ENCODE results near the gene ZNF354B. TPM values are rescaled to one million over a fixed set of nuclear protein-coding genes. Genes with fewer than 3 reads are reported as not detected.
A peak's percentile ranks its signal among the peaks of the same experiment; 100 is the strongest.

The ZNF354B gene
- total RNA-seq: 15.7 TPM
- long read RNA-seq, transcript ZNF354B-202 (4 exons, 763 nt): major isoform, 5 of 15 reads
- long read RNA-seq, partial matches to known transcripts: 1 of 15 reads
- long read RNA-seq, other reads (novel, unspliced or antisense): 6 of 15 reads

DNA sequence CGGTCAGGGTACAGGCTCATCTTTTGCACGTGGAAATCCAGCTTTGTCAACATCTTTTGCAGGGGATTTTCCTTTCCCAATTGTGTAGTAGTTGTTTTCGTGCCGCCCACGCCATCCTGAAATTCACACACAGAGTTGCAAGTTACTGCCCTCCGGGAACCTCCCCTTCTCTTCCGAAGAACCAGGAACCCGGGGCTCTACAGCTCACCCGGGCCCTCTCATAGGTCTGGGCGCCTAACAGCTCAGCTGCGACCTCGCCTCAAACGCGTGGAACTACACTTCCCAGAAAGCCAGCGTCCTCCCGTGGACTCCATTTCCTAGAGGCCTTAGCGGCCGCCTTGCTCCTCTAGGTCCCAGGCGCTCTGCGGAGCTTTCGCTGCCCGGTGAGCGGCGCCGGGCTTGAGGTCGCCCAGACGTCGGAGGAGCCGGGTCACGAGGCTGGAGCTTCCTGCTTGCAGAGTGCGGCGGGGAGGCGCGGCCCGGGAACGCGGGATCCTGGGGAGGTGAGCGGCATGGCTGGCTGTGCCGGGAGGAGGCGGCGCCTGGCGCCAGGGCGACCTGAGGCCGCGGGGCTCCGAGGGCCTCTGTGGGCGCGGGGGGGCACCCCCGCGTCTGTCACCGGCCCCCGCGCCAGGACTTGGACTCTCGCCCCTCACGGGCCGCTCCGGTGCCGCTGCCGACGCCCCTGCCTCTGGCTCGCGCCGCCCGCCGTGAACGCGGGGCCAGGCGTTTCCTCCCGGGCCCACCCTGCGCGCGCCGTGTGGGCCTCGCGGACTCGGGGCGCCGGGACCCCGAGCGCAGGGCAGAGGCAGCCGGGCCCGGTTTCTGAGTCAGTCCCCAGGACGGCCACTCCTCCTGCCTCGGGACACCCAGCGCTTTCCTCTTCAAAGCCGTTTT lies at the start of gene ZNF354B:
Gene ZNF354B (plus strand): TSS at position 329 of the 897 bp plus-strand sequence. CDS start 1,095 bp downstream, outside the sequence.
- H3K27ac ChIP-seq: peak within 1 kb of the TSS; percentile 81
- DNase-seq: peak; percentile 96
- ATAC-seq: peak; percentile 98
- peaks cover 13% of the 10 kb centered on the region for H3K4me1 ChIP-seq
- H3K27me3 ChIP-seq: no peaks in the 10 kb centered on the region
- H3K36me3 ChIP-seq: peaks cover 12% of the 10 kb centered on the region
- H3K9me3 ChIP-seq: no peaks in the 10 kb centered on the region
- TF ChIP-seq, protein P1, sequence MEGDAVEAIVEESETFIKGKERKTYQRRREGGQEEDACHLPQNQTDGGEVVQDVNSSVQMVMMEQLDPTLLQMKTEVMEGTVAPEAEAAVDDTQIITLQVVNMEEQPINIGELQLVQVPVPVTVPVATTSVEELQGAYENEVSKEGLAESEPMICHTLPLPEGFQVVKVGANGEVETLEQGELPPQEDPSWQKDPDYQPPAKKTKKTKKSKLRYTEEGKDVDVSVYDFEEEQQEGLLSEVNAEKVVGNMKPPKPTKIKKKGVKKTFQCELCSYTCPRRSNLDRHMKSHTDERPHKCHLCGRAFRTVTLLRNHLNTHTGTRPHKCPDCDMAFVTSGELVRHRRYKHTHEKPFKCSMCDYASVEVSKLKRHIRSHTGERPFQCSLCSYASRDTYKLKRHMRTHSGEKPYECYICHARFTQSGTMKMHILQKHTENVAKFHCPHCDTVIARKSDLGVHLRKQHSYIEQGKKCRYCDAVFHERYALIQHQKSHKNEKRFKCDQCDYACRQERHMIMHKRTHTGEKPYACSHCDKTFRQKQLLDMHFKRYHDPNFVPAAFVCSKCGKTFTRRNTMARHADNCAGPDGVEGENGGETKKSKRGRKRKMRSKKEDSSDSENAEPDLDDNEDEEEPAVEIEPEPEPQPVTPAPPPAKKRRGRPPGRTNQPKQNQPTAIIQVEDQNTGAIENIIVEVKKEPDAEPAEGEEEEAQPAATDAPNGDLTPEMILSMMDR (IDR thresholded peaks at IDR 0.05): peak; percentile 30
- intact Hi-C loops (cut with DNase I): no loop called here
- H3K4me3 ChIP-seq: peak within 1 kb of the TSS; percentile 78

DNA sequence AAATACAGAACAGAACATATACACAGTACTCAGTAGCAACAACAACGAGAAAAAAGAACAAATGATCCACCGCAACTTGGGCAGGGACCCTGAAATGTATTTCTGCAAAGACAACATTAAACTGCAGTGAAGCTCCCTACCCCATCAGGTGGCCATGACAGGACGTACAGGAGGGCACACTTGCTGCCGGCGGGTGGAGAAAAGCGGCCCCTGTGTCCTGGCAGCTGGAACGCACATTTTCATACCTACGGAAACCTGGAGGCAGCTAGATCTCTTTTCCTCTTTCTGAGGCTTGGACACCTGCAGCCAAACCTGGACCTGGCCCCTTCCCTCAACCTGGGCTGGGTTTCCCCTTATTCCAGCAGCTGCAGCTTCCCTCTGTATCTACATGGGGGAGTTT lies 42.2 kb upstream of the ZNF354B start:
- H3K27me3 ChIP-seq: no peaks in the 10 kb centered on the region
- no peak for ATAC-seq
- H3K9me3 ChIP-seq: no peaks in the 10 kb centered on the region
- no peaks in the 10 kb centered on the region for H3K36me3 ChIP-seq
- no peaks in the 10 kb centered on the region for H3K4me1 ChIP-seq
- no peak overlapping the region for H3K27ac ChIP-seq
- H3K4me3 ChIP-seq: no peak overlapping the region
- TF ChIP-seq, protein P1 (IDR thresholded peaks at IDR 0.05): no peak
- intact Hi-C loops (cut with DNase I): no loop called here
- DNase-seq: no peak

GRCh38 chr5:178818094-178818493 lies 41.7 kb upstream of the ZNF354B start:
- no peaks in the 10 kb centered on the region for H3K27me3 ChIP-seq
- peak; percentile 90 for ATAC-seq
- H3K9me3 ChIP-seq: no peaks in the 10 kb centered on the region
- intact Hi-C loops (cut with DNase I): no loop called here
- no peaks in the 10 kb centered on the region for H3K36me3 ChIP-seq
- H3K4me1 ChIP-seq: no peaks in the 10 kb centered on the region
- H3K4me3 ChIP-seq: no peak overlapping the region
- TF ChIP-seq, protein P1 (IDR thresholded peaks at IDR 0.05): no peak
- DNase-seq: peak; percentile 71
- no peak overlapping the region for H3K27ac ChIP-seq

- Histone ChIP-seq H3K27ac (no peak overlapping the region), H3K4me3 (no peak overlapping the region), H3K4me1 (no peaks in the 10 kb centered on the region), H3K27me3 (no peaks in the 10 kb centered on the region), H3K36me3 (no peaks in the 10 kb centered on the region), H3K9me3 (no peaks in the 10 kb centered on the region)
- no peak for DNase-seq
- ATAC-seq: no peak
- TF ChIP-seq, protein P1 (IDR thresholded peaks at IDR 0.05): no peak
- intact Hi-C loops (cut with DNase I): no loop called here
Measured at GRCh38 chr5:178820001-178820400, 39.8 kb upstream of the ZNF354B start.

DNA sequence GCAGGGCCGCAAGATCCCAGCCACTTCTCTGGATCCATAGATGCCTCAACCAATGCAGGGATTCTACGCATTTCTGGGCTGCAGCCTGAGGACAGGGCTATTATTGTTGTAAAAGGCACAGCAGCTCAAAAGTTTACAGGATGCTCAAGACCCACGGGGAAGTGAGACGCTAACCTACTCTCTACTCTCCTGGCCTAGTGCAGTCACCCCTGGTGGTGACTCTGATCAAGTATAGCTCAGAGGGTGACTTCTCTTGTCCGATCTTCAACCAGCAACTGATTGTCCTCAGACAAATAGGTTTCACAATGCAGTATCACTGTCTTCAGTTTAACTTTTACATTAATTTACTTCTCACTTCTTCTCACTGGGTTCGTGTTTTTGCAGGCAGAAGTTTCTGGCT lies 34.3 kb upstream of the ZNF354B start:
- ATAC-seq: no peak
- H3K36me3 ChIP-seq: no peaks in the 10 kb centered on the region
- DNase-seq: no peak
- H3K27me3 ChIP-seq: no peaks in the 10 kb centered on the region
- H3K9me3 ChIP-seq: no peaks in the 10 kb centered on the region
- TF ChIP-seq, protein P1 (IDR thresholded peaks at IDR 0.05): no peak
- H3K4me1 ChIP-seq: no peaks in the 10 kb centered on the region
- H3K27ac ChIP-seq: no peak overlapping the region
- H3K4me3 ChIP-seq: no peak overlapping the region
- intact Hi-C loops (cut with DNase I): no loop called here
